Measurements from ENCODE around the gene SORL1.

- TF ChIP-seq GATA2 (IDR thresholded peaks at IDR 0.05; ENCODE audit: low read depth, low read length), result no peak
- no peak for TF ChIP-seq GATA3 (IDR thresholded peaks at IDR 0.05; ENCODE audit: low read depth, low read length)
Measured at GRCh38 chr11:121488641-121489040, 36.5 kb downstream of the SORL1 start.
